ENCODE data around the gene PHLPP1.

The PHLPP1 gene

GRCh38 chr18:62878305-62878704, 163.0 kb downstream of the PHLPP1 start:
- no peak for TF ChIP-seq EZH2 (optimal IDR thresholded peaks at IDR 0.05; ENCODE audit: low read depth, low read length)
- no peaks in the 10 kb centered on the region for H4K20me1 ChIP-seq (ENCODE audit: insufficient read depth, low read length)
- no peaks in the 10 kb centered on the region for H3K9me3 ChIP-seq (replicated peaks; ENCODE audit: insufficient read depth, low read length)
- H3K4me3 ChIP-seq (ENCODE audit: low read length) = no peak overlapping the region
- no peaks in the 10 kb centered on the region for H3K36me3 ChIP-seq (replicated peaks; ENCODE audit: insufficient read depth, low read length)
- no peak overlapping the region for H3K27ac ChIP-seq (ENCODE audit: low read length)
- no peaks in the 10 kb centered on the region for H3K79me2 ChIP-seq (ENCODE audit: low read length)
- no peak overlapping the region for H3K9ac ChIP-seq (ENCODE audit: low read length)
- no peaks in the 10 kb centered on the region for H3K27me3 ChIP-seq (replicated peaks; ENCODE audit: insufficient read depth, low read length)
- no peak overlapping the region for H2AFZ ChIP-seq (ENCODE audit: low read length)
- no peak for DNase-seq
- H3K4me1 ChIP-seq (ENCODE audit: low read length) = no peaks in the 10 kb centered on the region
- no peak overlapping the region for H3K4me2 ChIP-seq (ENCODE audit: low read depth, low read length)
- no peaks in the 10 kb centered on the region for H3K9me2 ChIP-seq (replicated peaks; ENCODE audit: insufficient read depth, low read length)
- H3F3A ChIP-seq (ENCODE audit: insufficient read depth, low read length) = no peaks in the 10 kb centered on the region

GRCh38 chr18:62880034-62880433, 164.7 kb downstream of the PHLPP1 start:
- Histone ChIP-seq H3K36me3 (replicated peaks; ENCODE audit: insufficient read depth, low read length) (no peaks in the 10 kb centered on the region), H3K27me3 (replicated peaks; ENCODE audit: insufficient read depth, low read length) (no peaks in the 10 kb centered on the region), H3K27ac (ENCODE audit: low read length) (no peak overlapping the region), H3K4me2 (ENCODE audit: low read depth, low read length) (no peak overlapping the region), H4K20me1 (ENCODE audit: insufficient read depth, low read length) (no peaks in the 10 kb centered on the region), H3K79me2 (ENCODE audit: low read length) (no peaks in the 10 kb centered on the region), H3K4me3 (ENCODE audit: low read length) (no peak overlapping the region), H3K9me2 (replicated peaks; ENCODE audit: insufficient read depth, low read length) (no peaks in the 10 kb centered on the region), H3K9me3 (replicated peaks; ENCODE audit: insufficient read depth, low read length) (no peaks in the 10 kb centered on the region), H3K4me1 (ENCODE audit: low read length) (no peaks in the 10 kb centered on the region), H3F3A (ENCODE audit: insufficient read depth, low read length) (no peaks in the 10 kb centered on the region), H2AFZ (ENCODE audit: low read length) (no peak overlapping the region), H3K9ac (ENCODE audit: low read length) (no peak overlapping the region)
- TF ChIP-seq EZH2phosphoT487 (IDR thresholded peaks at IDR 0.05; ENCODE audit: low read length) = no peak
- TF ChIP-seq CTCF (IDR thresholded peaks at IDR 0.05; ENCODE audit: low read length) = no peak
- TF ChIP-seq EZH2 (optimal IDR thresholded peaks at IDR 0.05; ENCODE audit: low read depth, low read length) = no peak
- no peak for DNase-seq

GRCh38 chr18:62880673-62881364, 165.5 kb downstream of the PHLPP1 start:
- H3K4me1 ChIP-seq (ENCODE audit: low read length) = no peaks in the 10 kb centered on the region
- no peak for DNase-seq
- TF ChIP-seq EZH2phosphoT487 (IDR thresholded peaks at IDR 0.05; ENCODE audit: low read length) (no peak), CTCF (IDR thresholded peaks at IDR 0.05; ENCODE audit: low read length) (no peak), EZH2 (optimal IDR thresholded peaks at IDR 0.05; ENCODE audit: low read depth, low read length) (no peak)
- no peak overlapping the region for H3K9ac ChIP-seq (ENCODE audit: low read length)
- no peaks in the 10 kb centered on the region for H3K9me2 ChIP-seq (replicated peaks; ENCODE audit: insufficient read depth, low read length)
- H3K79me2 ChIP-seq (ENCODE audit: low read length) = no peaks in the 10 kb centered on the region
- H3K27ac ChIP-seq (ENCODE audit: low read length) = no peak overlapping the region
- H3K4me2 ChIP-seq (ENCODE audit: low read depth, low read length) = no peak overlapping the region
- H3K4me3 ChIP-seq (ENCODE audit: low read length) = no peak overlapping the region
- H3F3A ChIP-seq (ENCODE audit: insufficient read depth, low read length) = no peaks in the 10 kb centered on the region
- no peak overlapping the region for H2AFZ ChIP-seq (ENCODE audit: low read length)
- no peaks in the 10 kb centered on the region for H3K27me3 ChIP-seq (replicated peaks; ENCODE audit: insufficient read depth, low read length)
- no peaks in the 10 kb centered on the region for H4K20me1 ChIP-seq (ENCODE audit: insufficient read depth, low read length)
- H3K36me3 ChIP-seq (replicated peaks; ENCODE audit: insufficient read depth, low read length) = no peaks in the 10 kb centered on the region
- no peaks in the 10 kb centered on the region for H3K9me3 ChIP-seq (replicated peaks; ENCODE audit: insufficient read depth, low read length)

GRCh38 chr18:62881509-62882016, 166.2 kb downstream of the PHLPP1 start:
- Histone ChIP-seq H3K36me3 (replicated peaks; ENCODE audit: insufficient read depth, low read length) (no peaks in the 10 kb centered on the region), H3K4me2 (ENCODE audit: low read depth, low read length) (no peak overlapping the region), H3K79me2 (ENCODE audit: low read length) (no peaks in the 10 kb centered on the region), H3K9me3 (replicated peaks; ENCODE audit: insufficient read depth, low read length) (no peaks in the 10 kb centered on the region), H3K4me1 (ENCODE audit: low read length) (no peaks in the 10 kb centered on the region), H3K9ac (ENCODE audit: low read length) (no peak overlapping the region), H3K4me3 (ENCODE audit: low read length) (no peak overlapping the region), H3K9me2 (replicated peaks; ENCODE audit: insufficient read depth, low read length) (no peaks in the 10 kb centered on the region), H2AFZ (ENCODE audit: low read length) (no peak overlapping the region), H3K27ac (ENCODE audit: low read length) (no peak overlapping the region), H3K27me3 (replicated peaks; ENCODE audit: insufficient read depth, low read length) (no peaks in the 10 kb centered on the region), H3F3A (ENCODE audit: insufficient read depth, low read length) (no peaks in the 10 kb centered on the region), H4K20me1 (ENCODE audit: insufficient read depth, low read length) (no peaks in the 10 kb centered on the region)
- no peak for DNase-seq
- TF ChIP-seq EZH2 (optimal IDR thresholded peaks at IDR 0.05; ENCODE audit: low read depth, low read length) (no peak), EZH2phosphoT487 (IDR thresholded peaks at IDR 0.05; ENCODE audit: low read length) (no peak), CTCF (IDR thresholded peaks at IDR 0.05; ENCODE audit: low read length) (no peak)
